Measurements from ENCODE around the gene SLC17A5. TPM values are rescaled to one million over a fixed set of nuclear protein-coding genes. Genes with fewer than 3 reads are reported as not detected.
"Not testable (repeated sequence)": the region's sequence is repeated elsewhere in the genome, so short reads cannot be mapped to it uniquely, and the experiment has no call there.

The SLC17A5 gene
- polyA plus RNA-seq, 1 donor: 72.9 TPM

- H3K9me3 ChIP-seq (ENCODE audit: control insufficient read depth, low read depth, low read length): no peaks in the 10 kb centered on the region
- no peak overlapping the region for H3K27ac ChIP-seq (ENCODE audit: low read length)
- H3K36me3 ChIP-seq (ENCODE audit: control insufficient read depth, insufficient read depth, low read length): no peaks in the 10 kb centered on the region
- peaks cover 9% of the 10 kb centered on the region for H3K4me1 ChIP-seq (ENCODE audit: control insufficient read depth, insufficient read depth, low read length)
- no peak for DNase-seq
- no peaks in the 10 kb centered on the region for H3K27me3 ChIP-seq (ENCODE audit: control insufficient read depth, insufficient read depth, low read length)
- H3K4me3 ChIP-seq (ENCODE audit: low read length): no peak overlapping the region
- 80% methylated on average over 1 of the region's 5 CpGs for WGBS (ENCODE audit: insufficient coverage, low lambda C conversion rate)
These were observed 84.7 kb downstream of the SLC17A5 start for GRCh38 chr6:73569121-73569520.

- no peak overlapping the region for H3K4me3 ChIP-seq (ENCODE audit: low read length)
- peak; percentile 94 to 97 for DNase-seq
These were observed 86.7 kb downstream of the SLC17A5 start for GRCh38 chr6:73566954-73567591.

GRCh38 chr6:73566486-73566871 lies 87.3 kb downstream of the SLC17A5 start:
- not testable (repeated sequence) for DNase-seq; H3K4me3 ChIP-seq (ENCODE audit: low read length); H3K4me1 ChIP-seq (ENCODE audit: control insufficient read depth, insufficient read depth, low read length); H3K27me3 ChIP-seq (ENCODE audit: control insufficient read depth, insufficient read depth, low read length); H3K36me3 ChIP-seq (ENCODE audit: control insufficient read depth, insufficient read depth, low read length); H3K9me3 ChIP-seq (ENCODE audit: control insufficient read depth, low read depth, low read length)
- no CpG with 5 or more reads among the region's 2 CpGs for WGBS (ENCODE audit: insufficient coverage, low lambda C conversion rate)
- H3K27ac ChIP-seq (ENCODE audit: low read length): peak overlapping the region; percentile 51

More at GRCh38 chr6:73566954-73567591, 86.7 kb downstream of the SLC17A5 start:
- Histone ChIP-seq H3K9me3 (ENCODE audit: control insufficient read depth, low read depth, low read length) (no peaks in the 10 kb centered on the region), H3K27ac (ENCODE audit: low read length) (peak overlapping the region; percentile 51), H3K36me3 (ENCODE audit: control insufficient read depth, insufficient read depth, low read length) (no peaks in the 10 kb centered on the region), H3K4me1 (ENCODE audit: control insufficient read depth, insufficient read depth, low read length) (peaks cover 9% of the 10 kb centered on the region), H3K27me3 (ENCODE audit: control insufficient read depth, insufficient read depth, low read length) (no peaks in the 10 kb centered on the region)
- WGBS (ENCODE audit: insufficient coverage, low lambda C conversion rate): 60% methylated on average over 1 of the region's 8 CpGs

- H3K36me3 ChIP-seq (ENCODE audit: control insufficient read depth, insufficient read depth, low read length): no peaks in the 10 kb centered on the region
- peaks cover 9% of the 10 kb centered on the region for H3K4me1 ChIP-seq (ENCODE audit: control insufficient read depth, insufficient read depth, low read length)
- no peaks in the 10 kb centered on the region for H3K9me3 ChIP-seq (ENCODE audit: control insufficient read depth, low read depth, low read length)
- H3K27ac ChIP-seq (ENCODE audit: low read length): peak overlapping the region; percentile 51
- no peak for DNase-seq
- no peaks in the 10 kb centered on the region for H3K27me3 ChIP-seq (ENCODE audit: control insufficient read depth, insufficient read depth, low read length)
- no peak overlapping the region for H3K4me3 ChIP-seq (ENCODE audit: low read length)
- WGBS (ENCODE audit: insufficient coverage, low lambda C conversion rate): 100% methylated on average over 1 of the region's 11 CpGs
These were observed 87.9 kb downstream of the SLC17A5 start for GRCh38 chr6:73565767-73566485.

- no peak for DNase-seq
- H3K27ac ChIP-seq (ENCODE audit: low read length): no peak overlapping the region
- H3K27me3 ChIP-seq (ENCODE audit: control insufficient read depth, insufficient read depth, low read length): no peaks in the 10 kb centered on the region
- no peak overlapping the region for H3K4me3 ChIP-seq (ENCODE audit: low read length)
- H3K4me1 ChIP-seq (ENCODE audit: control insufficient read depth, insufficient read depth, low read length): peaks cover 9% of the 10 kb centered on the region
- WGBS (ENCODE audit: insufficient coverage, low lambda C conversion rate): 100% methylated on average over 2 of the region's 17 CpGs
- no peaks in the 10 kb centered on the region for H3K36me3 ChIP-seq (ENCODE audit: control insufficient read depth, insufficient read depth, low read length)
- no peaks in the 10 kb centered on the region for H3K9me3 ChIP-seq (ENCODE audit: control insufficient read depth, low read depth, low read length)
These were observed 89.0 kb downstream of the SLC17A5 start for GRCh38 chr6:73564578-73565345.

- DNase-seq: no peak
- H3K4me3 ChIP-seq (ENCODE audit: low read length): no peak overlapping the region
- no peak overlapping the region for H3K27ac ChIP-seq (ENCODE audit: low read length)
- 83% methylated on average over 1 of the region's 2 CpGs for WGBS (ENCODE audit: insufficient coverage, low lambda C conversion rate)
- H3K36me3 ChIP-seq (ENCODE audit: control insufficient read depth, insufficient read depth, low read length): no peaks in the 10 kb centered on the region
- no peaks in the 10 kb centered on the region for H3K9me3 ChIP-seq (ENCODE audit: control insufficient read depth, low read depth, low read length)
- peaks cover 9% of the 10 kb centered on the region for H3K4me1 ChIP-seq (ENCODE audit: control insufficient read depth, insufficient read depth, low read length)
- no peaks in the 10 kb centered on the region for H3K27me3 ChIP-seq (ENCODE audit: control insufficient read depth, insufficient read depth, low read length)
These were observed 91.2 kb downstream of the SLC17A5 start for GRCh38 chr6:73562558-73562957.

GRCh38 chr6:73560853-73561407 lies 92.9 kb downstream of the SLC17A5 start:
- no peak overlapping the region for H3K27ac ChIP-seq (ENCODE audit: low read length)
- no peak overlapping the region for H3K4me3 ChIP-seq (ENCODE audit: low read length)
- no peaks in the 10 kb centered on the region for H3K4me1 ChIP-seq (ENCODE audit: control insufficient read depth, insufficient read depth, low read length)
- 100% methylated on average over 1 of the region's 9 CpGs for WGBS (ENCODE audit: insufficient coverage, low lambda C conversion rate)
- no peak for DNase-seq
- H3K36me3 ChIP-seq (ENCODE audit: control insufficient read depth, insufficient read depth, low read length): no peaks in the 10 kb centered on the region
- H3K9me3 ChIP-seq (ENCODE audit: control insufficient read depth, low read depth, low read length): no peaks in the 10 kb centered on the region
- H3K27me3 ChIP-seq (ENCODE audit: control insufficient read depth, insufficient read depth, low read length): no peaks in the 10 kb centered on the region

- H3K27me3 ChIP-seq (ENCODE audit: control insufficient read depth, insufficient read depth, low read length): no peaks in the 10 kb centered on the region
- no peaks in the 10 kb centered on the region for H3K9me3 ChIP-seq (ENCODE audit: control insufficient read depth, low read depth, low read length)
- no peak for DNase-seq
- no peak overlapping the region for H3K4me3 ChIP-seq (ENCODE audit: low read length)
- no peaks in the 10 kb centered on the region for H3K36me3 ChIP-seq (ENCODE audit: control insufficient read depth, insufficient read depth, low read length)
- no peak overlapping the region for H3K27ac ChIP-seq (ENCODE audit: low read length)
- H3K4me1 ChIP-seq (ENCODE audit: control insufficient read depth, insufficient read depth, low read length): no peaks in the 10 kb centered on the region
- WGBS (ENCODE audit: insufficient coverage, low lambda C conversion rate): 0% methylated on average over 1 of the region's 8 CpGs
These were observed 93.5 kb downstream of the SLC17A5 start for GRCh38 chr6:73560182-73560732.

- not testable (repeated sequence) for H3K36me3 ChIP-seq (ENCODE audit: control insufficient read depth, insufficient read depth, low read length); H3K27ac ChIP-seq (ENCODE audit: low read length); H3K4me3 ChIP-seq (ENCODE audit: low read length); H3K27me3 ChIP-seq (ENCODE audit: control insufficient read depth, insufficient read depth, low read length); DNase-seq; H3K4me1 ChIP-seq (ENCODE audit: control insufficient read depth, insufficient read depth, low read length); H3K9me3 ChIP-seq (ENCODE audit: control insufficient read depth, low read depth, low read length)
- no CpG with 5 or more reads among the region's 12 CpGs for WGBS (ENCODE audit: insufficient coverage, low lambda C conversion rate)
These were observed 94.4 kb downstream of the SLC17A5 start for GRCh38 chr6:73559399-73559794.
